HCT116 (cell line): ENCODE results near the gene CLIC5.

ENCODE experiments used
- CBX3 ChIP-seq: IDR thresholded peaks from 2 replicates; pipeline ENCODE4 v1.6.1; 2012; ENCODE audit warnings: low read depth
- CEBPB ChIP-seq: IDR thresholded peaks from 2 replicates; pipeline ENCODE4 v1.6.1; 2012; ENCODE audit warnings: low read depth
- CTCF ChIP-seq, 3 experiments: fragments of 200-600 bp in 1 of 3; sonication (generic) in 1 of 3; IDR thresholded peaks in 2 of 3; conservative IDR thresholded peaks in 1 of 3; 2 replicates each; pipeline ENCODE4 v1.5.1; 2012 to 2017; ENCODE audit warnings: low read depth in 2 of 3, low read length in 2 of 3, antibody characterized with exemption in 1 of 3, borderline replicate concordance in 1 of 3, control low read depth in 1 of 3, mild to moderate bottlenecking in 1 of 3, mixed read lengths in 1 of 3, mixed run types in 1 of 3, moderate library complexity in 1 of 3; ENCODE audit not compliant: insufficient read depth in 1 of 3
- EGR1 ChIP-seq: IDR thresholded peaks from 2 replicates; pipeline ENCODE4 v1.6.1; 2012; ENCODE audit warnings: low read depth
- ELF1 ChIP-seq: IDR thresholded peaks from 2 replicates; pipeline ENCODE4 v1.6.1; 2012; ENCODE audit warnings: low read depth, borderline replicate concordance
- EZH2 ChIP-seq: fragments of 200-600 bp; sonication (generic); IDR thresholded peaks from 2 replicates; pipeline ENCODE4 v1.6.1; 2017; ENCODE audit warnings: antibody characterized with exemption, mixed run types
- EZH2phosphoT487 ChIP-seq: fragments of 200-600 bp; IDR thresholded peaks from 2 replicates; pipeline ENCODE4 v1.6.1; 2018; ENCODE audit warnings: antibody characterized with exemption, borderline replicate concordance
- MAX ChIP-seq: IDR thresholded peaks from 2 replicates; pipeline ENCODE4 v1.6.1; 2012
- POLR2A ChIP-seq: IDR thresholded peaks from 2 replicates; pipeline ENCODE4 v1.7.0; 2011; ENCODE audit warnings: borderline replicate concordance; ENCODE audit not compliant: insufficient read depth, insufficient read length; ENCODE audit errors: extremely low read depth
- POLR2AphosphoS5 ChIP-seq: IDR thresholded peaks from 2 replicates; pipeline ENCODE4 v1.6.1; 2011; ENCODE audit warnings: mild to moderate bottlenecking, low read depth, low read length, moderate library complexity
- SIN3A ChIP-seq: IDR thresholded peaks from 2 replicates; pipeline ENCODE4 v1.6.1; 2012; ENCODE audit warnings: low read depth
- YY1 ChIP-seq: IDR thresholded peaks from 2 replicates; pipeline ENCODE4 v1.6.1; 2011; ENCODE audit warnings: low read length, low read depth, moderate library complexity, mild to moderate bottlenecking; ENCODE audit not compliant: insufficient replicate concordance; ENCODE audit errors: extremely low read depth
- ZFX ChIP-seq: fragments of 450-650 bp; IDR thresholded peaks from 2 replicates; pipeline ENCODE4 v1.6.1; 2017

GRCh38 chr6:45896783-45897441, 118.7 kb downstream of the CLIC5 start:
- no peak for TF ChIP-seq EZH2
- TF ChIP-seq POLR2A, result no peak
- TF ChIP-seq CTCF (IDR thresholded peaks at IDR 0.05 in 2 of 3, conservative IDR thresholded peaks at IDR 0.05 in 1 of 3; ENCODE audit: borderline replicate concordance in 1 of 3, insufficient read depth in 1 of 3, low read depth in 2 of 3, low read length in 2 of 3), result no peak
- no peak for TF ChIP-seq ZFX
- no peak for TF ChIP-seq POLR2AphosphoS5
- TF ChIP-seq EZH2phosphoT487, result no peak
- TF ChIP-seq ELF1, result no peak
- no peak for TF ChIP-seq CBX3
- TF ChIP-seq YY1, result no peak
- TF ChIP-seq EGR1, result no peak
- TF ChIP-seq MAX, result no peak
- TF ChIP-seq SIN3A, result no peak
- no peak for TF ChIP-seq CEBPB
